Uterus (tissue), 2 donors: ENCODE measurements around the gene PSMD1.

Source experiments
- POLR2A ChIP-seq, 2 donors: fragments of 450-650 bp; IDR thresholded peaks; one replicate each; pipeline ENCODE4 v1.6.1; 2016; ENCODE audit warnings: antibody characterized with exemption in 2 of 2, mild to moderate bottlenecking in 1 of 2, moderate library complexity in 1 of 2
- TF ChIP-seq, protein P1 (sequence below), 4 experiments: fragments of 200-600 bp in 2 of 4; fragments of 450-650 bp in 2 of 4; sonication (generic) in 2 of 4; IDR thresholded peaks; one replicate each; pipeline ENCODE4 v1.5.1; 2016 to 2019; ENCODE audit warnings: antibody characterized with exemption in 4 of 4, mild to moderate bottlenecking in 2 of 4, moderate library complexity in 1 of 4

DNA sequence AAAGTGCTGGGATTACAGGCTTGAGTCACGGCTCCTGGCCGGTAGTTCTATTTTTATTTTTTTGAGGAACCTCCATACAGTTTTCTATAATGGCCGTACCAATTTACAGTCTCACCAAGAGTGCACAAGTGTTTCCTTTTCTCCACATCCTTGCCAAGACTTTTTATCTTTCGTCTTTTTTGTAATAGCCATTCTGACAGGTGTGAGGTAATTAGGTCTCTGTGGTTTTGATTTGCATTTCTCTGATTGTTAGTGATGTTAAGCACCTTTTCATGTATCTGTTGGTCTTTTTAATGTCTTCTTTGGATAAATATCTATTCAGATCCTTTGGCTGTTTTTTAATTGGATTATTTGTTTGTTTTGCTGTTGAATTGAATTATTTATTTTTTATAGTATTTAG lies 151.1 kb downstream of the PSMD1 start:
- no peak for TF ChIP-seq POLR2A (IDR thresholded peaks at IDR 0.05)
- TF ChIP-seq, protein P1, sequence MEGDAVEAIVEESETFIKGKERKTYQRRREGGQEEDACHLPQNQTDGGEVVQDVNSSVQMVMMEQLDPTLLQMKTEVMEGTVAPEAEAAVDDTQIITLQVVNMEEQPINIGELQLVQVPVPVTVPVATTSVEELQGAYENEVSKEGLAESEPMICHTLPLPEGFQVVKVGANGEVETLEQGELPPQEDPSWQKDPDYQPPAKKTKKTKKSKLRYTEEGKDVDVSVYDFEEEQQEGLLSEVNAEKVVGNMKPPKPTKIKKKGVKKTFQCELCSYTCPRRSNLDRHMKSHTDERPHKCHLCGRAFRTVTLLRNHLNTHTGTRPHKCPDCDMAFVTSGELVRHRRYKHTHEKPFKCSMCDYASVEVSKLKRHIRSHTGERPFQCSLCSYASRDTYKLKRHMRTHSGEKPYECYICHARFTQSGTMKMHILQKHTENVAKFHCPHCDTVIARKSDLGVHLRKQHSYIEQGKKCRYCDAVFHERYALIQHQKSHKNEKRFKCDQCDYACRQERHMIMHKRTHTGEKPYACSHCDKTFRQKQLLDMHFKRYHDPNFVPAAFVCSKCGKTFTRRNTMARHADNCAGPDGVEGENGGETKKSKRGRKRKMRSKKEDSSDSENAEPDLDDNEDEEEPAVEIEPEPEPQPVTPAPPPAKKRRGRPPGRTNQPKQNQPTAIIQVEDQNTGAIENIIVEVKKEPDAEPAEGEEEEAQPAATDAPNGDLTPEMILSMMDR (IDR thresholded peaks at IDR 0.05) = no peak
